Vagina (tissue), 2 donors: ENCODE data around the gene ELMO1.

Experiments
- CTCF ChIP-seq, 3 experiments: fragments of 450-650 bp in 2 of 3; fragments of 200-600 bp in 1 of 3; sonication (generic) in 1 of 3; IDR thresholded peaks; one replicate each; pipeline ENCODE4 v1.5.1; 2017 to 2019; ENCODE audit warnings: antibody characterized with exemption in 3 of 3, mild to moderate bottlenecking in 2 of 3, moderate library complexity in 2 of 3
- POLR2A ChIP-seq, 2 donors: fragments of 450-650 bp; IDR thresholded peaks; one replicate each; pipeline ENCODE4 v1.6.1; 2017; ENCODE audit warnings: antibody characterized with exemption in 2 of 2, mild to moderate bottlenecking in 2 of 2, moderate library complexity in 2 of 2

DNA sequence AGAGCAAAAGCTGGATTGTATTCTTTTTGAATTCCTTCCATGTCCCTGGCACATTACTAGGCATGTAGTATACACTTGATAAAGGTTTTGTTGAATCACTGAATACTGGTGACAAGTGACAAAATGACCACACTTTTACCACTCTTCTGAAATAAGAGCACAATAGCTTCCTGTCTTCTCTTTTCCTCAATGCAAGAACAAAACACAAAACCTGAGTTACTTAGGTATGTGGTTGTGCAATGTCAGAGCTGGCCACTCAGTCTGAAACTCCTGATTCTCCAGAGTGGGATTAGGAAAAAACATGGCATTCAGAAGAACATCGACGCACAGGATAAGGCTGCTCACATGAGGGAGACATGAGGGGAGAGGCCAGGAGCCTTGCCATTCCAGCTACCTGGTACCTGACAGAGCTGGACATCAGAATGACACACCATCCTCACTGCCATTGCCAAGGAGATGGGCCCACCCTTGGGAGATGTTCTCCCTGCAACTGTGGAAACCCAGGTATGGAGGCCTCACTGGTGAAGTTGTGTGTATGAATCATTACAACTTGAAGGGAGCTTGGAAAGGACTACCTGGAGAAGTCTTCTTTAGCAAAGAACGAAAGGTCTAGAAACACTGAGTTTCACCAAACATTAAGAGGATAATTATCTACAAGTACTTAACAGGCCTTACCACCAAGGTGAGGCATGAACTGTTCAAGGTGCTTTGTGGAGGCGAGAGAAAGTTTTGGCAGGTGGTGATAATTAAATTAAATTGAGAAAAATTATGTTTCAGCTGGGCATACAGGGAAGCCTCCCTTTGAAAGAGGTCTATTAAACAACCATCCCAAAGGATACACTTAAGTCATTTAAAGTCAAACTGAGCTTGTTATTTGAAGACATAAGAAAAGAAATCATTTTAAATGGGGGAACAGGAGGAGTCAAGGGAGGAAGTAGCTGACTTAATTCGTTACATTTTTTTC, 477.8 kb downstream of the ELMO1 start:
- TF ChIP-seq CTCF (IDR thresholded peaks at IDR 0.05) (no peak), POLR2A (IDR thresholded peaks at IDR 0.05) (no peak)
